Neural cell (in vitro differentiated cells): ENCODE results near the gene FCAMR. TPM values are rescaled to one million over a fixed set of nuclear protein-coding genes. Genes with fewer than 3 reads are reported as not detected.

ENCODE experiments used
- H2AFZ ChIP-seq: fragments of 200-600, 300-800 bp; sonication (generic), shearing (Covaris generic); 2 replicates; pipeline ENCODE4 v1.6.0; 2014; ENCODE audit warnings: low read depth, mild to moderate bottlenecking, antibody characterized with exemption, low read length, moderate library complexity
- H3F3A ChIP-seq: fragments of 200-600 bp; shearing (Covaris generic); 2 replicates; pipeline ENCODE4 v1.6.1; 2016; ENCODE audit warnings: mild to moderate bottlenecking, moderate library complexity, mixed read lengths, antibody characterized with exemption, low read length; ENCODE audit not compliant: insufficient read depth, poor library complexity, severe bottlenecking
- H3K27ac ChIP-seq: fragments of 200-600, 300-800 bp; sonication (generic), shearing (Covaris generic); 2 replicates; pipeline ENCODE4 v1.5.1; 2014; ENCODE audit warnings: mild to moderate bottlenecking, low read length, moderate library complexity
- H3K27me3 ChIP-seq: fragments of 300-800, 200-600 bp; sonication (generic), shearing (Covaris generic); 2 replicates; pipeline ENCODE4 v1.6.0; 2014; ENCODE audit warnings: mild to moderate bottlenecking, low read depth, low read length, moderate library complexity; ENCODE audit not compliant: insufficient read depth
- H3K36me3 ChIP-seq: fragments of 300-800, 200-600 bp; sonication (generic), shearing (Covaris generic); 2 replicates; pipeline ENCODE4 v1.5.1; 2014; ENCODE audit warnings: mild to moderate bottlenecking, antibody characterized with exemption, low read length, moderate library complexity; ENCODE audit not compliant: insufficient read depth
- H3K4me2 ChIP-seq: fragments of 300-800, 200-600 bp; sonication (generic), shearing (Covaris generic); 2 replicates; pipeline ENCODE4 v1.6.0; 2014; ENCODE audit warnings: mild to moderate bottlenecking, low read length
- H3K4me3 ChIP-seq: fragments of 300-800, 200-600 bp; sonication (generic), shearing (Covaris generic); 2 replicates; pipeline ENCODE4 v1.5.1; 2014; ENCODE audit warnings: mild to moderate bottlenecking, low read length, moderate library complexity
- H3K79me2 ChIP-seq: fragments of 200-600 bp; shearing (Covaris generic); replicated peaks from 2 replicates; pipeline ENCODE4 v1.6.0; 2014; ENCODE audit warnings: mild to moderate bottlenecking, low read length, moderate library complexity; ENCODE audit not compliant: insufficient read depth
- H3K9ac ChIP-seq: fragments of 300-800, 200-600 bp; sonication (generic), shearing (Covaris generic); 2 replicates; pipeline ENCODE4 v1.6.1; 2016; ENCODE audit warnings: mild to moderate bottlenecking, low read length, mixed read lengths
- H3K9me2 ChIP-seq: fragments of 200-600 bp; shearing (Covaris generic); 2 replicates; pipeline ENCODE4 v1.6.1; 2016; ENCODE audit warnings: mild to moderate bottlenecking, low read length, mixed read lengths; ENCODE audit not compliant: insufficient read depth
- H3K9me3 ChIP-seq: fragments of 200-600, 300-800 bp; sonication (generic), shearing (Covaris generic); 2 replicates; pipeline ENCODE4 v1.6.1; 2016; ENCODE audit warnings: mild to moderate bottlenecking, mixed run types, low read length, moderate library complexity, mixed read lengths
- H4K20me1 ChIP-seq: fragments of 200-600 bp; shearing (Covaris generic); 2 replicates; pipeline ENCODE4 v1.6.1; 2016; ENCODE audit warnings: mild to moderate bottlenecking, mixed run types; ENCODE audit not compliant: insufficient read depth
- EP300 ChIP-seq: fragments of 450-650 bp; conservative IDR thresholded peaks from 2 replicates; pipeline ENCODE4 v1.6.1; 2014; ENCODE audit warnings: antibody characterized with exemption, mild to moderate bottlenecking, moderate library complexity; ENCODE audit not compliant: poor library complexity, severe bottlenecking
- EZH2 ChIP-seq: fragments of 200-600, 300-800 bp; shearing (Covaris generic), sonication (generic); IDR thresholded peaks from 2 replicates; pipeline ENCODE4 v1.6.1; 2014; ENCODE audit warnings: antibody characterized with exemption, low read length, borderline replicate concordance, mild to moderate bottlenecking; ENCODE audit not compliant: insufficient read depth, poor library complexity, severe bottlenecking
- MXI1 ChIP-seq: fragments of 450-650 bp; conservative IDR thresholded peaks from 2 replicates; pipeline ENCODE4 v1.6.1; 2014; ENCODE audit warnings: antibody characterized with exemption, mild to moderate bottlenecking; ENCODE audit not compliant: poor library complexity, severe bottlenecking
- POLR2AphosphoS5 ChIP-seq: IDR thresholded peaks from 2 replicates; pipeline ENCODE4 v1.6.1; 2012
- RAD21 ChIP-seq: fragments of 450-650 bp; conservative IDR thresholded peaks from 2 replicates; pipeline ENCODE4 v1.6.1; 2014; ENCODE audit warnings: antibody characterized with exemption, mild to moderate bottlenecking, moderate library complexity
- SMC3 ChIP-seq: fragments of 450-650 bp; conservative IDR thresholded peaks from 2 replicates; pipeline ENCODE4 v1.6.1; 2014; ENCODE audit warnings: antibody characterized with exemption, mild to moderate bottlenecking, moderate library complexity; ENCODE audit not compliant: poor library complexity
- TAF1 ChIP-seq: IDR thresholded peaks from 2 replicates; pipeline ENCODE4 v1.6.1; 2012; ENCODE audit warnings: low read depth
- polyA plus RNA-seq: library from polyadenylated mRNA; depleted of rRNA; stranded (reverse); fragments of >200 nt; gene quantifications from 2 replicates; pipeline ENCODE4 v1.2.3, GENCODE V29; 2014
- TF ChIP-seq, protein P1 (sequence below): fragments of 450-650 bp; IDR thresholded peaks from 2 replicates; pipeline ENCODE4 v1.5.1; 2014; ENCODE audit warnings: antibody characterized with exemption, mild to moderate bottlenecking, moderate library complexity; ENCODE audit not compliant: poor library complexity, severe bottlenecking
- TF ChIP-seq, protein P2 (sequence below): IDR thresholded peaks from 2 replicates; pipeline ENCODE4 v1.6.1; 2012; ENCODE audit warnings: borderline replicate concordance

Gene FCAMR
- polyA plus RNA-seq, 1 donor from 2014 or later: not detected

DNA sequence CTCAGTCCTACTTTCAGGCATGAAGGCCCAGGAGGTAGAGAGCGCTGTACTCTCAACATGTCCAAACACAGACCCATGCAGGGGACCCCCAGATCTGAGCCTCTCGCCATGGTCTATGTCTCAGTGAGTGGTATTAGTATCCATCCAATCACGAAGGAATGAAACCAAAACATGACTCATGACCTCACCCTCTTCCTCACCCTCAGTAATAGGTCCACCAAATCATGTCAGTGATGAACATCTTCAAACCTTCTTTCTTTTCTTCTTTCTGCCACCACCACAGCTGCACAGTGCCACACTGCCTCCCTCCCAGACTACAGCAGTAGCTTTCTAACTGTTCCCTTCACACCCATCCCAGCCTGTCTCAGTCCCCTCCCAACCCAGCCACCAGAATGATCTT lies 45.5 kb upstream of the FCAMR start:
- H4K20me1 ChIP-seq: no peaks in the 10 kb centered on the region

DNA sequence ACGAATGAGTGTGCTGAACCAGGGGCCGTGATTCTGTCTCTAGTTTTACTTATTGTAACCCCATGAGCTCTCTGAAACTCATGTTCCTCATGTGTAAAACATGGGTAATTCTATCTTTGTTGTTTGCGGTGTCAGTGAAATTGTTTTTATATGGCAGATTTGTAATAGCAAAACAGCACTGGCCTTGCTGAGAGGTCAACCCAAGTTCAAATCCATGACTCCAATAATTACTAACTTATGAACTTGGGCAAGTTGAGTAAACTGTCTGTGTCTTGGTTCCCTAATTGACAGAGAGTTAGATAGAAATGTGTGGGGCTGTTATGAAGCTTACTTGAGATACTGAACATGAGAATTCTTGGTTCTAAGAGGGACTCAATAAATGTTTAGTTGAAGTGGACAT lies 44.5 kb upstream of the FCAMR start:
- H3K27ac ChIP-seq: no peak overlapping the region
- TF ChIP-seq POLR2AphosphoS5: no peak
- TF ChIP-seq, protein P1, sequence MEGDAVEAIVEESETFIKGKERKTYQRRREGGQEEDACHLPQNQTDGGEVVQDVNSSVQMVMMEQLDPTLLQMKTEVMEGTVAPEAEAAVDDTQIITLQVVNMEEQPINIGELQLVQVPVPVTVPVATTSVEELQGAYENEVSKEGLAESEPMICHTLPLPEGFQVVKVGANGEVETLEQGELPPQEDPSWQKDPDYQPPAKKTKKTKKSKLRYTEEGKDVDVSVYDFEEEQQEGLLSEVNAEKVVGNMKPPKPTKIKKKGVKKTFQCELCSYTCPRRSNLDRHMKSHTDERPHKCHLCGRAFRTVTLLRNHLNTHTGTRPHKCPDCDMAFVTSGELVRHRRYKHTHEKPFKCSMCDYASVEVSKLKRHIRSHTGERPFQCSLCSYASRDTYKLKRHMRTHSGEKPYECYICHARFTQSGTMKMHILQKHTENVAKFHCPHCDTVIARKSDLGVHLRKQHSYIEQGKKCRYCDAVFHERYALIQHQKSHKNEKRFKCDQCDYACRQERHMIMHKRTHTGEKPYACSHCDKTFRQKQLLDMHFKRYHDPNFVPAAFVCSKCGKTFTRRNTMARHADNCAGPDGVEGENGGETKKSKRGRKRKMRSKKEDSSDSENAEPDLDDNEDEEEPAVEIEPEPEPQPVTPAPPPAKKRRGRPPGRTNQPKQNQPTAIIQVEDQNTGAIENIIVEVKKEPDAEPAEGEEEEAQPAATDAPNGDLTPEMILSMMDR: no peak
- TF ChIP-seq MXI1: no peak
- no peak for TF ChIP-seq EP300
- no peak for TF ChIP-seq TAF1
- TF ChIP-seq, protein P2, sequence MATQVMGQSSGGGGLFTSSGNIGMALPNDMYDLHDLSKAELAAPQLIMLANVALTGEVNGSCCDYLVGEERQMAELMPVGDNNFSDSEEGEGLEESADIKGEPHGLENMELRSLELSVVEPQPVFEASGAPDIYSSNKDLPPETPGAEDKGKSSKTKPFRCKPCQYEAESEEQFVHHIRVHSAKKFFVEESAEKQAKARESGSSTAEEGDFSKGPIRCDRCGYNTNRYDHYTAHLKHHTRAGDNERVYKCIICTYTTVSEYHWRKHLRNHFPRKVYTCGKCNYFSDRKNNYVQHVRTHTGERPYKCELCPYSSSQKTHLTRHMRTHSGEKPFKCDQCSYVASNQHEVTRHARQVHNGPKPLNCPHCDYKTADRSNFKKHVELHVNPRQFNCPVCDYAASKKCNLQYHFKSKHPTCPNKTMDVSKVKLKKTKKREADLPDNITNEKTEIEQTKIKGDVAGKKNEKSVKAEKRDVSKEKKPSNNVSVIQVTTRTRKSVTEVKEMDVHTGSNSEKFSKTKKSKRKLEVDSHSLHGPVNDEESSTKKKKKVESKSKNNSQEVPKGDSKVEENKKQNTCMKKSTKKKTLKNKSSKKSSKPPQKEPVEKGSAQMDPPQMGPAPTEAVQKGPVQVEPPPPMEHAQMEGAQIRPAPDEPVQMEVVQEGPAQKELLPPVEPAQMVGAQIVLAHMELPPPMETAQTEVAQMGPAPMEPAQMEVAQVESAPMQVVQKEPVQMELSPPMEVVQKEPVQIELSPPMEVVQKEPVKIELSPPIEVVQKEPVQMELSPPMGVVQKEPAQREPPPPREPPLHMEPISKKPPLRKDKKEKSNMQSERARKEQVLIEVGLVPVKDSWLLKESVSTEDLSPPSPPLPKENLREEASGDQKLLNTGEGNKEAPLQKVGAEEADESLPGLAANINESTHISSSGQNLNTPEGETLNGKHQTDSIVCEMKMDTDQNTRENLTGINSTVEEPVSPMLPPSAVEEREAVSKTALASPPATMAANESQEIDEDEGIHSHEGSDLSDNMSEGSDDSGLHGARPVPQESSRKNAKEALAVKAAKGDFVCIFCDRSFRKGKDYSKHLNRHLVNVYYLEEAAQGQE: no peak
- no peak for TF ChIP-seq SMC3
- TF ChIP-seq EZH2: no peak

More for the DNA sequence above, 45.5 kb upstream of the FCAMR start:
- Histone ChIP-seq H3K27me3 (no peaks in the 10 kb centered on the region), H3K9ac (no peak overlapping the region), H3K4me2 (no peak overlapping the region), H3K36me3 (no peaks in the 10 kb centered on the region), H3K4me3 (no peak overlapping the region), H3K9me2 (no peaks in the 10 kb centered on the region), H3K79me2 (no peaks in the 10 kb centered on the region), H3F3A (no peaks in the 10 kb centered on the region), H2AFZ (no peak overlapping the region), H3K27ac (no peak overlapping the region), H3K9me3 (no peaks in the 10 kb centered on the region)
- TF ChIP-seq EP300 (no peak), TAF1 (no peak), EZH2 (no peak), MXI1 (no peak), RAD21 (no peak), POLR2AphosphoS5 (no peak), SMC3 (no peak)
- TF ChIP-seq, protein P1: no peak
- TF ChIP-seq, protein P2: no peak

More for the DNA sequence above, 44.5 kb upstream of the FCAMR start:
- Histone ChIP-seq H3K79me2 (no peaks in the 10 kb centered on the region), H3K4me2 (no peak overlapping the region), H3F3A (no peaks in the 10 kb centered on the region), H2AFZ (no peak overlapping the region), H3K9me3 (no peaks in the 10 kb centered on the region), H3K9me2 (no peaks in the 10 kb centered on the region), H4K20me1 (no peaks in the 10 kb centered on the region), H3K9ac (no peak overlapping the region), H3K27me3 (no peaks in the 10 kb centered on the region), H3K4me3 (no peak overlapping the region), H3K36me3 (no peaks in the 10 kb centered on the region)
